H1 (cell line): ENCODE results near the gene TPRA1.

ENCODE experiments used
- POLR2AphosphoS5 ChIP-seq: IDR thresholded peaks from 2 replicates; pipeline ENCODE4 v1.6.1; 2011; ENCODE audit warnings: low read depth, low read length
- RXRA ChIP-seq: IDR thresholded peaks from 2 replicates; pipeline ENCODE4 v1.6.1; 2011; ENCODE audit warnings: low read depth, mild to moderate bottlenecking, low read length, moderate library complexity; ENCODE audit not compliant: insufficient read depth
- SP1 ChIP-seq: IDR thresholded peaks from 2 replicates; pipeline ENCODE4 v1.6.1; 2011; ENCODE audit warnings: low read depth, low read length
- SUZ12 ChIP-seq: fragments of 200-600 bp; sonication (generic); IDR thresholded peaks from 2 replicates; pipeline ENCODE4 v1.6.1; 2012; ENCODE audit warnings: mild to moderate bottlenecking, inconsistent platforms, low read length, moderate library complexity, mixed read lengths
- YY1 ChIP-seq: IDR thresholded peaks from 2 replicates; pipeline ENCODE4 v1.6.1; 2011; ENCODE audit warnings: low read depth, mild to moderate bottlenecking, low read length
- ZNF274 ChIP-seq: IDR thresholded peaks from 2 replicates; pipeline ENCODE4 v1.7.0; 2012; ENCODE audit warnings: low read length, borderline replicate concordance; ENCODE audit errors: extremely low read depth
- TF ChIP-seq, protein P1 (sequence below), 3 experiments: IDR thresholded peaks; 1 replicate in 2 of 3; 2 replicates in 1 of 3; pipeline versions ENCODE4 v1.5.1 to v1.6.1; 2011; ENCODE audit warnings: low read length in 3 of 3, mild to moderate bottlenecking in 3 of 3, inconsistent platforms in 2 of 3, low read depth in 1 of 3, moderate library complexity in 1 of 3; ENCODE audit not compliant: insufficient read depth in 1 of 3; ENCODE audit errors: control extremely low read depth in 1 of 3

DNA sequence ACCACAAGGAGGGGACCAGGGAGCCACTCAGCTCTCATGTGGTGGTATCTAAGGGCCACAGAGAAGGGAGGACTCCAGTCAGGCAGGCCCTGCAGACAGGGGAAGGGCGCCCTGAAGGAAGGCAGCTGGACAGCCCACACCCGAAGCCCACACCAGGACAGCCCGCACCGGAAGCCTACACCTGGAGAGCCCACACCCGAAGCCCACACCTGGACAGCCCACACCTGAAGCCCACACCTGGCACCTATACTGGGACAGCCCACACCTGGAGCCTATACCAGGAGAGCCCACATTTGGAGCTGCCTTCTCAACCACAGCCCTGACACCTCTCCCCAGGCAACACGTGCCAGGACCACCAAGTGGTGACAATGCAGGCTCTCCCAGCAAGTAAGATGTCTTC is 11.7 kb downstream of the TPRA1 start:
- TF ChIP-seq ZNF274 (no peak), YY1 (no peak), SUZ12 (no peak), POLR2AphosphoS5 (no peak), SP1 (no peak), RXRA (no peak)
- TF ChIP-seq, protein P1, sequence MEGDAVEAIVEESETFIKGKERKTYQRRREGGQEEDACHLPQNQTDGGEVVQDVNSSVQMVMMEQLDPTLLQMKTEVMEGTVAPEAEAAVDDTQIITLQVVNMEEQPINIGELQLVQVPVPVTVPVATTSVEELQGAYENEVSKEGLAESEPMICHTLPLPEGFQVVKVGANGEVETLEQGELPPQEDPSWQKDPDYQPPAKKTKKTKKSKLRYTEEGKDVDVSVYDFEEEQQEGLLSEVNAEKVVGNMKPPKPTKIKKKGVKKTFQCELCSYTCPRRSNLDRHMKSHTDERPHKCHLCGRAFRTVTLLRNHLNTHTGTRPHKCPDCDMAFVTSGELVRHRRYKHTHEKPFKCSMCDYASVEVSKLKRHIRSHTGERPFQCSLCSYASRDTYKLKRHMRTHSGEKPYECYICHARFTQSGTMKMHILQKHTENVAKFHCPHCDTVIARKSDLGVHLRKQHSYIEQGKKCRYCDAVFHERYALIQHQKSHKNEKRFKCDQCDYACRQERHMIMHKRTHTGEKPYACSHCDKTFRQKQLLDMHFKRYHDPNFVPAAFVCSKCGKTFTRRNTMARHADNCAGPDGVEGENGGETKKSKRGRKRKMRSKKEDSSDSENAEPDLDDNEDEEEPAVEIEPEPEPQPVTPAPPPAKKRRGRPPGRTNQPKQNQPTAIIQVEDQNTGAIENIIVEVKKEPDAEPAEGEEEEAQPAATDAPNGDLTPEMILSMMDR (IDR thresholded peaks at IDR 0.05; ENCODE audit: control extremely low read depth in 1 of 3, insufficient read depth in 1 of 3, low read depth in 1 of 3, low read length in 3 of 3), result no peak
